Keratinocyte (primary cell): ENCODE results near the gene CCL2. TPM values are rescaled to one million over a fixed set of nuclear protein-coding genes. Genes with fewer than 3 reads are reported as not detected.
A peak's percentile ranks its signal among the peaks of the same experiment; 100 is the strongest.

Source experiments
- DNase-seq: peaks from one replicate; pipeline ENCODE4 v3.0.0-alpha.2; 2011; ENCODE audit warnings: low read depth, missing footprints, low spot score
- FAIRE-seq: peaks from 2 replicates; lab custom pipeline; 2011; peaks lifted over from hg19 to GRCh38; lab: Jason Lieb, UNC
- H2AFZ ChIP-seq: 2 replicates; pipeline ENCODE4 v1.6.0; 2012; ENCODE audit warnings: low read length, control low read depth, inconsistent platforms; ENCODE audit not compliant: control insufficient read depth
- H3K27ac ChIP-seq: 2 replicates; pipeline ENCODE4 v1.5.1; 2011; ENCODE audit warnings: low read length; ENCODE audit not compliant: control insufficient read depth, insufficient read depth
- H3K27me3 ChIP-seq: 3 replicates; pipeline ENCODE4 v1.6.0; 2011; ENCODE audit warnings: low read length; ENCODE audit not compliant: control insufficient read depth, insufficient read depth; ENCODE audit errors: extremely low read depth
- H3K36me3 ChIP-seq, 2 experiments: 2 replicates in 1 of 2; 3 replicates in 1 of 2; pipeline ENCODE4 v1.5.1; 2011; ENCODE audit warnings: low read length in 2 of 2, mild to moderate bottlenecking in 1 of 2; ENCODE audit not compliant: control insufficient read depth in 2 of 2, insufficient read depth in 2 of 2; ENCODE audit errors: extremely low read depth in 1 of 2
- H3K4me1 ChIP-seq: 3 replicates; pipeline ENCODE4 v1.5.1; 2011; ENCODE audit warnings: low read length; ENCODE audit not compliant: control insufficient read depth, insufficient read depth; ENCODE audit errors: extremely low read depth
- H3K4me2 ChIP-seq: 3 replicates; pipeline ENCODE4 v1.6.0; 2011; ENCODE audit warnings: low read depth, low read length; ENCODE audit not compliant: control insufficient read depth, insufficient read depth; ENCODE audit errors: extremely low read depth
- H3K4me3 ChIP-seq, 3 experiments: fragments of 200-600 bp in 1 of 3; sonication (generic) in 1 of 3; 2 replicates in 2 of 3; 3 replicates in 1 of 3; pipeline ENCODE4 v1.5.1; 2011 to 2016; ENCODE audit warnings: low read length in 3 of 3, mild to moderate bottlenecking in 3 of 3, control low read depth in 2 of 3, inconsistent platforms in 1 of 3, low read depth in 1 of 3, mixed read lengths in 1 of 3, mixed run types in 1 of 3, moderate library complexity in 1 of 3; ENCODE audit not compliant: control insufficient read depth in 2 of 3, insufficient read depth in 2 of 3; ENCODE audit errors: extremely low read depth in 1 of 3
- H3K79me2 ChIP-seq: 2 replicates; pipeline ENCODE4 v1.6.0; 2012; ENCODE audit warnings: low read length; ENCODE audit not compliant: control insufficient read depth, insufficient read depth
- H3K9ac ChIP-seq: 3 replicates; pipeline ENCODE4 v1.6.0; 2011; ENCODE audit warnings: low read length; ENCODE audit not compliant: control insufficient read depth, insufficient read depth; ENCODE audit errors: extremely low read depth
- H3K9me1 ChIP-seq: 3 replicates; pipeline ENCODE4 v1.6.0; 2011; ENCODE audit warnings: low read length; ENCODE audit not compliant: control insufficient read depth, insufficient read depth; ENCODE audit errors: extremely low read depth
- H3K9me3 ChIP-seq: 2 replicates; pipeline ENCODE4 v1.5.1; 2012; ENCODE audit warnings: low read depth, low read length; ENCODE audit not compliant: control insufficient read depth
- H4K20me1 ChIP-seq: 3 replicates; pipeline ENCODE4 v1.6.0; 2011; ENCODE audit warnings: low read length; ENCODE audit not compliant: control insufficient read depth, insufficient read depth; ENCODE audit errors: extremely low read depth
- CTCF ChIP-seq, 3 experiments: IDR thresholded peaks in 1 of 3; conservative IDR thresholded peaks in 1 of 3; optimal IDR thresholded peaks in 1 of 3; 2 replicates in 2 of 3; 3 replicates in 1 of 3; pipeline versions ENCODE3 to v1.5.1; 2011; ENCODE audit warnings: low read length in 3 of 3, mild to moderate bottlenecking in 3 of 3, moderate library complexity in 2 of 3, control low read depth in 1 of 3, inconsistent platforms in 1 of 3; ENCODE audit not compliant: insufficient read depth in 2 of 3; ENCODE audit errors: extremely low read depth in 1 of 3
- EZH2 ChIP-seq: IDR thresholded peaks from one replicate; pipeline ENCODE4 v1.6.1; 2012; ENCODE audit warnings: inconsistent platforms, mild to moderate bottlenecking, low read length, moderate library complexity
- dilution Hi-C: fragments of 300-500 bp; cut with MboI; formaldehyde crosslinking; loops from one replicate; pipeline ENCODE4 v1.7.0; 2020; ENCODE audit warnings: low sequenced_read_pairs; ENCODE audit not compliant: extremely low pct_ligation_motif_present
- polyA plus RNA-seq, 5 experiments: library from polyadenylated mRNA; depleted of rRNA in 3 of 5; stranded (reverse) in 3 of 5; stranded (forward) in 1 of 5; unstranded in 1 of 5; fragments of >200 nt; gene quantifications; 1 replicate in 1 of 5; 2 replicates in 3 of 5; 3 replicates in 1 of 5; pipeline versions ENCODE4 v1.2.1 to v1.2.3, GENCODE V29; 2011 to 2012; ENCODE audit warnings: missing spikeins in 2 of 5, low read depth in 1 of 5, low replicate concordance in 1 of 5

Gene CCL2
- polyA plus RNA-seq, 1 donor (not counting 4 experiments of a cell fraction or from before 2014, with no cell fraction given), result 0.24 TPM

GRCh38 chr17:34299027-34299426 lies 43.9 kb downstream of the CCL2 start:
- H3K27me3 ChIP-seq, result no peaks in the 10 kb centered on the region
- DNase-seq (no peak), FAIRE-seq (peak; percentile 36)
- H3K27ac ChIP-seq, result no peak overlapping the region
- no peaks in the 10 kb centered on the region for H3K36me3 ChIP-seq
- no peaks in the 10 kb centered on the region for H3K9me1 ChIP-seq
- no peaks in the 10 kb centered on the region for H3K79me2 ChIP-seq
- dilution Hi-C loops, result no loop called here
- H3K4me3 ChIP-seq, result no peak overlapping the region
- no peak overlapping the region for H3K9ac ChIP-seq
- no peak overlapping the region for H3K4me2 ChIP-seq
- H2AFZ ChIP-seq, result no peak overlapping the region
- no peaks in the 10 kb centered on the region for H3K9me3 ChIP-seq
- TF ChIP-seq CTCF (optimal IDR thresholded peaks at IDR 0.05 in 1 of 3, IDR thresholded peaks at IDR 0.05 in 1 of 3, conservative IDR thresholded peaks at IDR 0.05 in 1 of 3; ENCODE audit: extremely low read depth in 1 of 3, insufficient read depth in 2 of 3, low read length in 3 of 3) (no peak), EZH2 (no peak)
- H4K20me1 ChIP-seq, result no peaks in the 10 kb centered on the region
- peaks cover 30% of the 10 kb centered on the region for H3K4me1 ChIP-seq

GRCh38 chr17:34299956-34300577 lies 45.0 kb downstream of the CCL2 start:
- Histone ChIP-seq H3K9me3 (no peaks in the 10 kb centered on the region), H3K4me1 (peaks cover 30% of the 10 kb centered on the region), H3K36me3 (no peaks in the 10 kb centered on the region), H3K4me3 (no peak overlapping the region), H4K20me1 (no peaks in the 10 kb centered on the region), H3K4me2 (peak overlapping the region; percentile 34), H2AFZ (no peak overlapping the region), H3K27me3 (no peaks in the 10 kb centered on the region), H3K79me2 (no peaks in the 10 kb centered on the region), H3K27ac (peak overlapping the region; percentile 64), H3K9ac (peak overlapping the region; percentile 3), H3K9me1 (no peaks in the 10 kb centered on the region)
- no peak for TF ChIP-seq EZH2
- no peak for TF ChIP-seq CTCF (optimal IDR thresholded peaks at IDR 0.05 in 1 of 3, IDR thresholded peaks at IDR 0.05 in 1 of 3, conservative IDR thresholded peaks at IDR 0.05 in 1 of 3; ENCODE audit: extremely low read depth in 1 of 3, insufficient read depth in 2 of 3, low read length in 3 of 3)
- dilution Hi-C loops, result no loop called here
- DNase-seq, result peak; percentile 45
- peak; percentile 90 for FAIRE-seq
